ENCODE results near the gene MRPL38.
"Not testable (repeated sequence)": the region's sequence is repeated elsewhere in the genome, so short reads cannot be mapped to it uniquely, and the experiment has no call there.

The MRPL38 gene

GRCh38 chr17:75875182-75875939 is 29.3 kb downstream of the MRPL38 start:
- no peak for DNase-seq

- DNase-seq: no peak
These were observed 30.1 kb downstream of the MRPL38 start for GRCh38 chr17:75874323-75875181.

DNA sequence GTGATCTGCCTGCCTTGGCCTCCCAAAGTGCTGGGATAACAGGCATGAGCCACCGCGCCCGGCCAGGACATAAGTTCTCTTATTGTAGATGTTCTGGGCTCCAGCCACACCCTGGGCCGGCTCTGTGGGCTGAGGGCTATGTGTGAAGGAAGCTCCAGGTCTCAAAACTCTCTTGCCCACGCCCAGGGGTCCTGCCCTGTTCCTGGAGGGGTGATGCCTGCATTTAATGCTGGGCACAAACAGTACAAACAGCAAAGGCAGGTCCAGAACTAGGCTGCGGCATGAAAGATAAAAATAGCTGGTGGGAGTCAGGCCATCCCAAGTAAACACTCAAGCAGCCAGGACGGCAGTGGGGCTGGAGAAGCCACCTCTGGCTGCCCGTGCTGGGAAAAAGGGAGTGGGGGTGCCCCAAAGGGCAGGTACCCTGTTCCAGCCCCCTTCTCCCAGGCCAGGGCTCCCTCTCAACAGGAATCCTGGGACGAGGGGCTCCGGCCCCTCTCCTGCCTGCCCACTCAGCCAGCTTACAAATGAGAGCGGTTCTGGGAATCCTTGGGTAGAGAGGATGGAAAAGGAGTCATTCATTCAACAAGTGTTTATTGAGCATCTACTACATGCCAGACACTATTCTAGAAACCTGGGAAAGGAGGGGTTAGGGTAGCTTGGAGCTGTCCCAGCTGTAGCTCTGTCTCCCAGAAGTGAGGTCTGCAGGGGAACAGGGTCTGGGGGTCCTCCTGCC is 30.9 kb downstream of the MRPL38 start:
- DNase-seq: no peak

GRCh38 chr17:75872434-75873351 is 32.0 kb downstream of the MRPL38 start:
- peak; percentile 72 for DNase-seq

GRCh38 chr17:75870228-75870627 is 34.5 kb downstream of the MRPL38 start:
- DNase-seq: not testable (repeated sequence)

- no peak for DNase-seq
These were observed 35.2 kb downstream of the MRPL38 start for GRCh38 chr17:75869282-75870141.

DNA sequence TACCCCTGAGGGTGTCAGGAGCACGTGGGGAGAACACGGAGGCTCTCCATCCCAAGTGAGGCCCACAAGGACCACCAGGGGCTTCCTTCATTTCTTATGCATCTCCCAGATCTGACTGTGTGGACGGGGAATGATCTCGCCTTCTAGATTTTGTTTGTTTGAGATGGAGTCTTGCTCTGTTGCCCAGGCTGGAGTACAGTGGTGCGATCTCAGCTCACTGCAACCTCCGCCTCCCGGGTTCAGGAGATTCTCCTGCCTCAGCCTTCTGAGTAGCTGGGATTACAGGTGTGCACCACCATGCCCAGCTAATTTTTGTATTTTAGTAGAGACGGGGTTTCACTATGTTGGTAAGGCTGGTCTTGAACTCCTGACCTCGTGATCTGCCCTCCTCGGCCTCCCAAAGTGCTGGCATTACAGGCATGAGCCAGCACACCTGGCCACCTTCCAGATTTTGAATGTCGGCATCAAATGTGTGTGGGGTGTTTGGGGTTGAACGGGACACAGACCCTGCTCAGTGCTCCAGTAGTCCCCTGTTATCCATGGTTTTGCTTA is 35.9 kb downstream of the MRPL38 start:
- not testable (repeated sequence) for DNase-seq

- DNase-seq: not testable (repeated sequence)
These were observed 39.1 kb downstream of the MRPL38 start for GRCh38 chr17:75865404-75866188.

DNA sequence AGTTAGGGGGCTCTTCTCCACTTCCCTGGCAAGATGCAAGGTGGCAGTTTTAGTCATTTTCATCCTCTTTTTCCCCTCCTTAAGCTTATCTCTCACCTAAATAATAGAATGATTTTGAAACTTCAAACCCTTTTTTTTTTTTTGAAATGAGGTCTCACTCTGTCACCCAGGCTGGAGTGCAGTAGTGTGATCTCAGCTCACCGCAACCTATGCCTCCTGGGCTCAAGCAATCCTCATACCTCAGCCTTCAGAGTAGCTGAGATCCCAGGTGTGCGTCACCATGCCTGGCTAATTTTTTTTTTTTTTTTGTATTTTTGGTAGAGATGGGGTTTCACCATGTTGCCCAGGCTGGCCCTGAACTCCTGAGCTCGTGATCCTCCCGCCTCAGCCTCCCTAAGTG is 39.8 kb downstream of the MRPL38 start:
- not testable (repeated sequence) for DNase-seq

GRCh38 chr17:75864448-75864871 is 40.2 kb downstream of the MRPL38 start:
- DNase-seq: peak; percentile 80

DNA sequence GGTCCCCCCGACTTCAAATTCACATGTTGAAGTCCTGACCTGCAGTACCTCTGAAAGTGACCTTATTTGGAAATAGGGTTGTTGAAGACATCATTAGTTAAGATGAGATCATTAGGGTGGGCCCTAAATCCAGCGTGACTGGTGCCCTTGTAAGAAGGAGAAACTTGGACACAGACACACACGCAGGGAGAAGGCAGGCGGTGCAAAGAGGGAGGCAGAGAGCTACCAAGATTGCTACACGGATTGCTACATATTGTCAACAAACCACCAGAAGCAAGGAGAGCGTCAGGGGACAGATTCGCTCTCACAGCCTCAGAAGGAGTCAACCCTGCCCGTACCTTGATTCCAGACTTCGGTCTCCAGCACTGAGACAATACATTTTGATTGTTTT is 42.8 kb downstream of the MRPL38 start:
- no peak for DNase-seq

DNA sequence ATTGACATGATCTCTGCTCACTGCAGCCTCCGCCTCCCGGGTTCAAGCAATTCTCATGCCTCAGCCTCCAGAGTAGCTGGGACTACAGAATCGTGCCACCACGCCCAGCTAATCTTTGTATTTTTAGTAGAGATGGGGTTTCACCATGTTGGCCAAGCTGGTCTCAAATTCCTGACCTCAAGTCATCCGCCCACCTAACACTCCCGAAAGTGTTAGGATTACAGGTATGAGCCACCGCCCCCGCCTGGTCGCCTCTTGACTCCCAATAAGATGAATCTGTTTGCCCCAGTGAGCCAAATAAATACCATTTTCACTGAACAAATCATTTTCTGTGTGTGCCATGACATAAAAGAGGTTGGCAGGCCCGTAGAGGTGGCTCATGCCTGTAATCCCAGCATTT is 45.3 kb downstream of the MRPL38 start:
- DNase-seq: not testable (repeated sequence)

DNA sequence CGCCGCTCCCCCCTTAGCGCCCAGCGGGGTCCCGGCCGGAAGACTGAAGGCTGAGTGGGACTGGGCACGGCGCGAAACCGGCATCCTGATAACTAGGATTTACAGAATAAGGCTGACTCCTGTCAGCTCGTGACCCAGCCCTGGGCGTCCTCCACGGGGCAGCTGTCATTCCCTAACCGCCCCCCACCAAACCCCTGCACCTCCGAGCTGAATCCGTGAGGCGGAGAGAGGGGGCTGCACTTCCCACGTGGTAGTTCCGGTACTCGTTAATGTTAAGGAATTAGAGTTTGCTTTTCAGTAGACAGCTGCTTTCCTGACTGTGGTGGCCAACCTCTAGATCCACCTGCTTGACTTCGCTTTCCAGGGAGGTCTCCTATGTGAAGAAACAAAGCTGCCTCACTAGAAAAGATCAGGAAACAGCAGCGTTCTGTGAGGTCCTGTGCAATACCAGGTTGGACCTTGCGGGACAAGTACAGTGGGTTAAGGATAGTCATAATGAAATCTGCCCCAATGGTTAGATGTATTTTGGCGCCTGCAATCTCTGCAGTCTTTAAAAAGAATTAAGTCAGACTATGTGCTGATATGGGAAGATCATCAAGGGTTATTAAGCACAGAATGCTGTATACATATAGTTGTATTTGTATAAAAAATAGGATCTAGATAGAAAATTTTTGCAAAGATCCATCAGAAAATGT is 48.5 kb downstream of the MRPL38 start:
- DNase-seq: no peak

- peak; percentile 99 for DNase-seq
These were observed 49.2 kb downstream of the MRPL38 start, which contains the start of gene WBP2 for GRCh38 chr17:75855310-75856061. TSS of gene WBP2 (minus strand) at chr17:75855335. CDS start at chr17:75855297, 38 bp downstream.

DNA sequence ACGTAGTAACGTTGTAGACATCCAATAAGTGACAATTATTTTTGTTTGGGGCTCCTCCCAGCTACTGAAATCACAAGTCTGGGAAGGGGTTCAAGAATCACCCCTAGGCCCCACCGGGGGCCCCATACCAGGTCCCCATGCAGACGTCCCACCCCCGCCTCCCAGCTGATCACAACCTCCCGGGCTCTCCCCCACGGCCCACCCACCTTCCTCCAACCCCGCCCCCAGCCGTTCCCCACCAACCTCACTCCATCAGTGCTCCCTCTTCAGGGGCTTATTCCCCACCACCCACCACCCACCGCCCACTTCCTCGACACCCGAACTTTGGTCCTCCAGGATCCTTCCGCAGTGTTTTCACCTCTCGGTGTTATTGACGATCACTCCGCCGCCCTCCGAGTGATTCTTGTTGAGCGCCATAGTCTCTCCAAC is 49.8 kb downstream of the MRPL38 start:
- no peak for DNase-seq

DNA sequence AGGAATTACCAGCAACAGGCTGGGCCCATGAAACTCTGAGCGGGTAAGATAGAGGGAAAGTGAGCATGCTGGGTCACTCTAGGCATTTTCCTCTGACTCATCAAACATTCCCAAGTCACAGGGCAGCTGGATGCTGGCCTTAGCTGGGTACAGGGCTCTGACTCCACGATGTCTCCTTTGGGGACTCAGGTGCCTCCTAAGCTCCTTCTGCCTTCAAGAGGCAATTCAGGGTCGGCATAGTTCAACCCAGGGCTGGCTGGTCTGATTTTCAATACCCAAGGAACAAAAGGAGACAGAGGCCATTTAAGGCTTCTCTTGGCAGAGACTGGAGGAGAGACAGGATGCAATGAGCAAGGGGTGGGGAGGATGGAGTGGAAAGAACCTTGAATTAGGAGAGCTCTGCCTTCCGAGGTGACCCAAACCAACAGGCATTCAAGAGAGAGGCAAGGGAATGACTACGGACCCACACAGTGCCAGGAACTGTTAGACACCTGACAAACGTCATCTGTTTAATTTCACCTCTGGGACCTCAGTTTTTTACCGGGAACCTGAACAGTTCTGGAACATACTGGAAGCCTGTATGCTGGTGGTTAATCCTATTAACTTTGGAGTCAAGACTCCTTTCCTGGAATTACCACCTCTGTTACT is 50.5 kb downstream of the MRPL38 start:
- DNase-seq: no peak

DNA sequence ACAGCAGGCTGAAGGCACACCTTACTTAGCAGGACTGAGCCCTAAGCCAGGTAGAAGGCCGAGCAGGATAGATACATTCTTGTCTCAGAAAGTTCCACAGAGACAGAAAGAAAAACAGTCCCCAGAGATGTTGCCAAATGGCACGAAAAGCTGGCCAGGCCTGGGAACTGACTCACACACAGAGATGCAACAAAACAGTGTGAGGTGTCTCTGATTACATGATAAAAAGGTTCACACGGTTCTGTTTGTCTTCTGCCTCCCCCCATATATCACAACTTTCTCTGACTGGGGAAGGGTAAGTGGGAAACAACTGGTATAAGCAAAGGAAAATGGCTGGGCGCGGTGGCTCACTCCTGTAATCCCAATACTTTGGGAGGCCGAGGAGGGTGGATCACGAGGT is 51.3 kb downstream of the MRPL38 start:
- DNase-seq: no peak

GRCh38 chr17:75851693-75851991 is 53.0 kb downstream of the MRPL38 start:
- not testable (repeated sequence) for DNase-seq

Data from CD4-positive, alpha-beta T cell treated with Interleukin-15 for 1 hour (primary cell).